ENCODE results near the gene TTC36. TPM values are rescaled to one million over a fixed set of nuclear protein-coding genes. Genes with fewer than 3 reads are reported as not detected.

TTC36 gene
- total and polyA plus RNA-seq, 2 donors (not counting 1 experiment from before 2014, with no cell fraction given) = 0.19 to 0.79 TPM

Other genes starting within 250 kb of the TTC36 start
- gene CD3E, start 222.7 kb upstream of the TTC36 start, total RNA-seq = 1.0 and 1.9 TPM in 2 replicates
- 1.7 and 9.5 TPM in 2 replicates for gene CD3E, start 222.7 kb upstream of the TTC36 start, polyA plus RNA-seq
- 0.79 and 1.4 TPM in 2 replicates for gene CD3D, start 184.8 kb upstream of the TTC36 start, total RNA-seq
- gene CD3D, start 184.8 kb upstream of the TTC36 start, polyA plus RNA-seq = 1.7 and 7.0 TPM in 2 replicates
- gene CD3G, start 183.1 kb upstream of the TTC36 start, total RNA-seq = 0.34 TPM in 2 replicates
- gene CD3G, start 183.1 kb upstream of the TTC36 start, polyA plus RNA-seq = 0.76 and 0.98 TPM in 2 replicates
- gene UBE4A, start 167.9 kb upstream of the TTC36 start, total RNA-seq = 37.3 and 37.7 TPM in 2 replicates
- gene UBE4A, start 167.9 kb upstream of the TTC36 start, polyA plus RNA-seq = 14.7 and 15.2 TPM in 2 replicates
- gene ATP5MG, start 125.9 kb upstream of the TTC36 start, total RNA-seq = 111 and 118 TPM in 2 replicates
- gene ATP5MG, start 125.9 kb upstream of the TTC36 start, polyA plus RNA-seq = 142 and 168 TPM in 2 replicates
- gene KMT2A, start 91.0 kb upstream of the TTC36 start, total RNA-seq = 175 and 198 TPM in 2 replicates
- 32.1 and 42.5 TPM in 2 replicates for gene KMT2A, start 91.0 kb upstream of the TTC36 start, polyA plus RNA-seq
- 16.3 and 16.9 TPM in 2 replicates for gene TMEM25, start 3.7 kb downstream of the TTC36 start, total RNA-seq
- 19.2 and 21.4 TPM in 2 replicates for gene TMEM25, start 3.7 kb downstream of the TTC36 start, polyA plus RNA-seq
- 16.5 and 18.6 TPM in 2 replicates for gene IFT46, start 38.5 kb downstream of the TTC36 start, total RNA-seq
- gene IFT46, start 38.5 kb downstream of the TTC36 start, polyA plus RNA-seq = 9.9 and 10.9 TPM in 2 replicates
- 74.7 and 83.2 TPM in 2 replicates for gene ARCN1, start 44.9 kb downstream of the TTC36 start, total RNA-seq
- gene ARCN1, start 44.9 kb downstream of the TTC36 start, polyA plus RNA-seq = 35.8 and 42.9 TPM in 2 replicates
- 1.7 and 2.4 TPM in 2 replicates for gene PHLDB1, start 80.1 kb downstream of the TTC36 start, total RNA-seq
- gene PHLDB1, start 80.1 kb downstream of the TTC36 start, polyA plus RNA-seq = 0.23 and 0.46 TPM in 2 replicates
- gene TREH, start 152.2 kb downstream of the TTC36 start, total RNA-seq = not detected in 2 replicates
- gene TREH, start 152.2 kb downstream of the TTC36 start, polyA plus RNA-seq = not detected in 2 replicates